Measurements from ENCODE around the gene ZCCHC17.
"Not testable (repeated sequence)": the region's sequence is repeated elsewhere in the genome, so short reads cannot be mapped to it uniquely, and the experiment has no call there.

ZCCHC17 gene

GRCh38 chr1:31296486-31297276, at the start of gene ZCCHC17, which contains the start of gene SNRNP40:
TSS of gene ZCCHC17 (plus strand) at chr1:31297032. CDS start at chr1:31310099, 13,067 bp downstream.
TSS of gene SNRNP40 (minus strand) at chr1:31296788. CDS start at chr1:31296751, 37 bp downstream.
- DNase-seq, result peak; percentile 100

GRCh38 chr1:31248276-31248675, 48.6 kb upstream of the ZCCHC17 start:
- DNase-seq, result peak; percentile 16

GRCh38 chr1:31249854-31250253, 47.0 kb upstream of the ZCCHC17 start:
- no peak for DNase-seq

GRCh38 chr1:31257213-31257612, 39.6 kb upstream of the ZCCHC17 start:
- DNase-seq, result no peak

- DNase-seq, result no peak
These were observed 38.3 kb upstream of the ZCCHC17 start for GRCh38 chr1:31258581-31258980.

GRCh38 chr1:31259746-31260145, 37.1 kb upstream of the ZCCHC17 start:
- no peak for DNase-seq

GRCh38 chr1:31261916-31262315, 34.9 kb upstream of the ZCCHC17 start:
- no peak for DNase-seq

- not testable (repeated sequence) for DNase-seq
These were observed 34.4 kb upstream of the ZCCHC17 start for GRCh38 chr1:31262393-31262792.

GRCh38 chr1:31263408-31263807, 33.4 kb upstream of the ZCCHC17 start:
- no peak for DNase-seq

- DNase-seq, result no peak
These were observed 31.9 kb upstream of the ZCCHC17 start for GRCh38 chr1:31264790-31265386.

- no peak for DNase-seq
These were observed 30.3 kb upstream of the ZCCHC17 start for GRCh38 chr1:31266547-31266946.

GRCh38 chr1:31272369-31272768, 24.5 kb upstream of the ZCCHC17 start:
- DNase-seq, result peak; percentile 44

GRCh38 chr1:31273619-31274018, 23.2 kb upstream of the ZCCHC17 start:
- no peak for DNase-seq

- DNase-seq, result not testable (repeated sequence)
These were observed 14.4 kb upstream of the ZCCHC17 start for GRCh38 chr1:31282426-31282825.

GRCh38 chr1:31287791-31288190, 9.0 kb upstream of the ZCCHC17 start:
- DNase-seq, result not testable (repeated sequence)

- no peak for DNase-seq
These were observed 7.8 kb upstream of the ZCCHC17 start for GRCh38 chr1:31289021-31289420.

- DNase-seq, result no peak
These were observed 852 bp upstream of the ZCCHC17 start for GRCh38 chr1:31295874-31296485.

- DNase-seq, result peak; percentile 43
These were observed 730 bp downstream of the ZCCHC17 start for GRCh38 chr1:31297277-31298247.

- DNase-seq, result no peak
These were observed 2.5 kb downstream of the ZCCHC17 start for GRCh38 chr1:31299365-31299764.

- no peak for DNase-seq
These were observed 3.4 kb downstream of the ZCCHC17 start for GRCh38 chr1:31300193-31300592.

- DNase-seq, result no peak
These were observed 6.0 kb downstream of the ZCCHC17 start for GRCh38 chr1:31302709-31303441.

GRCh38 chr1:31306278-31306677, 9.4 kb downstream of the ZCCHC17 start:
- no peak for DNase-seq
